Measurements from ENCODE around the gene MX2. TPM values are rescaled to one million over a fixed set of nuclear protein-coding genes. Genes with fewer than 3 reads are reported as not detected.

MX2 gene
- total RNA-seq, 1 experiment from 2014 or later, result 0.15 TPM

DNA sequence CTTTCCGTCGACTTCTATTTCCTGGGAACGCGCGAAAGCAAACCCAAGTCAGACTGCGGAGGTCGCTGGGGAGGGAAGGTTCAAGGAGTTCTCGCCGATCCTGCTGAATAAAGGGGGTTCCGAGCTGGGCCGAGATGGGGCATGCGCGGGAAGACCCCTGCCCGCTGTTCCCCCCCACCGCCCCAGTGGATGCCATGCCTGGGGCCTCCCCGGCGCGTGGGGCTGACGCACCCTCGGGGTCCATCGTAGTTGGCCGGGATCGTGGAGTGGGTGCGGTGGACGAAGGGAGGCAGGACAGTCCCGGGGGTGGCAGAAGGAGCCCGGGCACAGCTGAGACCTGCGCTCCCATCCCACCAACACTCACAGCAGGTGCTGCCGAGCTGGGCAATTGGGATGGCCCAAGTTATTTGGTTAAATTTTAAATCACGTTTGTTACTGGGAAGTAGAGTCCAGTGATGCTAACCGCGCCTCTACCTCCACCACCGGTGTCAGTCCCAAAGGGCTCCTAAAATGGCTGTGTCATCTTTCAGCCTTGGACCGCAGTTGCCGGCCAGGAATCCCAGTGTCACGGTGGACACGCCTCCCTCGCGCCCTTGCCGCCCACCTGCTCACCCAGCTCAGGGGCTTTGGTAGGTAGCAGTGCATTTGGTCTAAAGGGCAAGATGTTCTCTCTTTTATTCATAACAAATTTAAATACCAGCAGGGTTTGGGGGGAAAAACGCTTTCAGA is 65.0 kb downstream of the MX2 start:
- POLR2A ChIA-PET (ENCODE audit: unreplicated experiment), result no interaction called here

GRCh38 chr21:41427556-41427955 is 65.7 kb downstream of the MX2 start:
- ChIA-PET POLR2A (ENCODE audit: unreplicated experiment) (no interaction called here), CTCF (no interaction called here)
- Histone ChIP-seq H2AFZ (ENCODE audit: low read length) (no peak overlapping the region), H3K27ac (ENCODE audit: low read length) (no peak overlapping the region), H3K9me2 (replicated peaks; ENCODE audit: low read length) (no peaks in the 10 kb centered on the region), H3K9me3 (ENCODE audit: low read length) (no peaks in the 10 kb centered on the region), H3K4me1 (ENCODE audit: insufficient read depth, low read length) (peaks cover 4% of the 10 kb centered on the region), H3K36me3 (ENCODE audit: low read depth, low read length) (no peaks in the 10 kb centered on the region; the same call in 1 of the 2 replicates), H3K79me2 (ENCODE audit: low read length) (no peaks in the 10 kb centered on the region), H3K27me3 (ENCODE audit: low read length) (no peaks in the 10 kb centered on the region), H3K9ac (ENCODE audit: low read length) (no peak overlapping the region), H3F3A (ENCODE audit: low read length, unreplicated experiment) (no peaks in the 10 kb centered on the region), H3K4me3 (ENCODE audit: low read length) (no peak overlapping the region), H3K4me2 (ENCODE audit: low read length) (no peak overlapping the region), H4K20me1 (ENCODE audit: low read length) (no peaks in the 10 kb centered on the region)
- no peak for DNase-seq
- intact Hi-C loops (cut with micrococcal nuclease), result loop anchor here (10.0 kb wide), 1 partner anchor 143 kb away; no protein-coding TSS in a partner anchor
- no TSS peak for BruUV-seq (replicated peaks)
- TF ChIP-seq EZH2 (IDR thresholded peaks at IDR 0.05; ENCODE audit: low read length, unreplicated experiment), result no peak
- TF ChIP-seq CTCF (conservative IDR thresholded peaks at IDR 0.05; ENCODE audit: low read depth, low read length), result no peak
- no peak for TF ChIP-seq EZH2phosphoT487 (IDR thresholded peaks at IDR 0.05; ENCODE audit: borderline replicate concordance, low read length)
- no peak for ATAC-seq

More for the DNA sequence above, 65.0 kb downstream of the MX2 start:
- Histone ChIP-seq H3K27me3 (ENCODE audit: low read length) (no peaks in the 10 kb centered on the region), H3K4me1 (ENCODE audit: insufficient read depth, low read length) (peaks cover 4% of the 10 kb centered on the region), H3K27ac (ENCODE audit: low read length) (no peak overlapping the region), H3F3A (ENCODE audit: low read length, unreplicated experiment) (no peaks in the 10 kb centered on the region), H3K9ac (ENCODE audit: low read length) (no peak overlapping the region), H4K20me1 (ENCODE audit: low read length) (no peaks in the 10 kb centered on the region), H3K36me3 (ENCODE audit: low read depth, low read length) (no peaks in the 10 kb centered on the region), H3K4me2 (ENCODE audit: low read length) (peak overlapping the region; percentile 96), H2AFZ (ENCODE audit: low read length) (no peak overlapping the region), H3K9me3 (ENCODE audit: low read length) (no peaks in the 10 kb centered on the region), H3K9me2 (replicated peaks; ENCODE audit: low read length) (no peaks in the 10 kb centered on the region), H3K4me3 (ENCODE audit: low read length) (peak overlapping the region; percentile 82), H3K79me2 (ENCODE audit: low read length) (no peaks in the 10 kb centered on the region)
- TF ChIP-seq EZH2 (IDR thresholded peaks at IDR 0.05; ENCODE audit: low read length, unreplicated experiment) (no peak), EZH2phosphoT487 (IDR thresholded peaks at IDR 0.05; ENCODE audit: borderline replicate concordance, low read length) (no peak), CTCF (conservative IDR thresholded peaks at IDR 0.05; ENCODE audit: low read depth, low read length) (no peak)
- intact Hi-C loops (cut with micrococcal nuclease), result loop anchor here (10.0 kb wide), 1 partner anchor 142 kb away; no protein-coding TSS in a partner anchor
- DNase-seq, result no peak
- CTCF ChIA-PET, result no interaction called here
- ATAC-seq, result no peak
- BruUV-seq (replicated peaks), result no TSS peak

- ATAC-seq, result no peak
- intact Hi-C loops (cut with micrococcal nuclease), result loop anchor here (10.0 kb wide), 1 partner anchor 144 kb away; no protein-coding TSS in a partner anchor
- peaks cover 4% of the 10 kb centered on the region for H3K4me1 ChIP-seq (ENCODE audit: insufficient read depth, low read length)
- POLR2A ChIA-PET (ENCODE audit: unreplicated experiment), result no interaction called here
- no peak overlapping the region for H2AFZ ChIP-seq (ENCODE audit: low read length)
- no peak for DNase-seq
- H3K9me2 ChIP-seq (replicated peaks; ENCODE audit: low read length), result no peaks in the 10 kb centered on the region
- H3K4me2 ChIP-seq (ENCODE audit: low read length), result no peak overlapping the region
- no peaks in the 10 kb centered on the region; the same call in 1 of the 2 replicates for H3K36me3 ChIP-seq (ENCODE audit: low read depth, low read length)
- no peak overlapping the region for H3K27ac ChIP-seq (ENCODE audit: low read length)
- no TSS peak for BruUV-seq (replicated peaks)
- H3K4me3 ChIP-seq (ENCODE audit: low read length), result no peak overlapping the region
- CTCF ChIA-PET, result no interaction called here
- no peaks in the 10 kb centered on the region for H3K79me2 ChIP-seq (ENCODE audit: low read length)
- no peak overlapping the region for H3K9ac ChIP-seq (ENCODE audit: low read length)
- no peaks in the 10 kb centered on the region for H3F3A ChIP-seq (ENCODE audit: low read length, unreplicated experiment)
- H4K20me1 ChIP-seq (ENCODE audit: low read length), result no peaks in the 10 kb centered on the region
- no peak for TF ChIP-seq CTCF (conservative IDR thresholded peaks at IDR 0.05; ENCODE audit: low read depth, low read length)
- TF ChIP-seq EZH2phosphoT487 (IDR thresholded peaks at IDR 0.05; ENCODE audit: borderline replicate concordance, low read length), result no peak
- TF ChIP-seq EZH2 (IDR thresholded peaks at IDR 0.05; ENCODE audit: low read length, unreplicated experiment), result no peak
- H3K9me3 ChIP-seq (ENCODE audit: low read length), result no peaks in the 10 kb centered on the region
- H3K27me3 ChIP-seq (ENCODE audit: low read length), result no peaks in the 10 kb centered on the region
Measured at GRCh38 chr21:41428311-41428710, 66.5 kb downstream of the MX2 start.
